SK-N-SH (cell line): ENCODE measurements around the gene RARA. TPM values are rescaled to one million over a fixed set of nuclear protein-coding genes. Genes with fewer than 3 reads are reported as not detected.
A peak's percentile ranks its signal among the peaks of the same experiment; 100 is the strongest.
"Not testable (repeated sequence)": the region's sequence is repeated elsewhere in the genome, so short reads cannot be mapped to it uniquely, and the experiment has no call there.

Source experiments
- CTCF ChIA-PET: fragments of 300-600, 350-600 bp; formaldehyde crosslinking; extraction: SDS; loops from one replicate; lab custom pipeline; 2021; lab: Yijun Ruan, JAX
- POLR2A ChIA-PET: fragments of 350-600 bp; sonication (Branson Sonifier 250); formaldehyde crosslinking; extraction: SDS; loops from one replicate; lab custom pipeline; 2020; ENCODE audit warnings: antibody characterized with exemption, inconsistent platforms; lab: Yijun Ruan, JAX
- DNase-seq: peaks from one replicate; pipeline ENCODE4 v3.0.0; 2012
- H2AFZ ChIP-seq: fragments of 200-600 bp; sonication (generic); 2 replicates; pipeline ENCODE4 v1.8.1; 2016; ENCODE audit warnings: antibody characterized with exemption, mild to moderate bottlenecking, low read depth
- H3F3A ChIP-seq: fragments of 200-600 bp; sonication (generic); replicated peaks from 2 replicates; pipeline ENCODE3; 2016; ENCODE audit warnings: antibody characterized with exemption, mild to moderate bottlenecking; ENCODE audit not compliant: insufficient read depth
- H3K27ac ChIP-seq, 2 experiments: fragments of 200-500 bp in 1 of 2; fragments of 200-600 bp in 1 of 2; sonication (Bioruptor generic) in 1 of 2; sonication (generic), shearing (Covaris generic) in 1 of 2; 2 replicates each; pipeline versions ENCODE4 v1.5.1 to v1.6.1; 2014 to 2016; ENCODE audit warnings: low read depth in 2 of 2, inconsistent platforms in 1 of 2, low read length in 1 of 2, mild to moderate bottlenecking in 1 of 2, mixed read lengths in 1 of 2
- H3K27me3 ChIP-seq: fragments of 200-600 bp; sonication (generic), shearing (Covaris generic); 2 replicates; pipeline ENCODE4 v1.6.1; 2016; ENCODE audit warnings: mixed run types; ENCODE audit not compliant: insufficient read depth
- H3K36me3 ChIP-seq, 2 experiments: fragments of 200-500 bp in 1 of 2; fragments of 200-600 bp in 1 of 2; sonication (Bioruptor generic) in 1 of 2; sonication (generic) in 1 of 2; replicated peaks in 1 of 2; 2 replicates each; pipeline versions ENCODE3 to v1.5.1; 2014 to 2016; ENCODE audit warnings: low read length in 1 of 2, mild to moderate bottlenecking in 1 of 2; ENCODE audit not compliant: insufficient read depth in 2 of 2, control insufficient read depth in 1 of 2
- H3K4me1 ChIP-seq, 2 experiments: fragments of 200-500 bp in 1 of 2; fragments of 200-600 bp in 1 of 2; sonication (Bioruptor generic) in 1 of 2; sonication (generic), shearing (Covaris generic) in 1 of 2; 2 replicates each; pipeline versions ENCODE4 v1.5.1 to v1.6.1; 2014 to 2016; ENCODE audit warnings: low read depth in 1 of 2, low read length in 1 of 2, mixed run types in 1 of 2; ENCODE audit not compliant: insufficient read depth in 2 of 2, control insufficient read depth in 1 of 2
- H3K4me2 ChIP-seq: fragments of 200-600 bp; sonication (generic), shearing (Covaris generic); 2 replicates; pipeline ENCODE4 v1.6.1; 2017; ENCODE audit warnings: mixed run types
- H3K4me3 ChIP-seq, 2 experiments: fragments of 200-500 bp in 1 of 2; fragments of 200-600 bp in 1 of 2; sonication (Bioruptor generic) in 1 of 2; sonication (generic), shearing (Covaris generic) in 1 of 2; 2 replicates each; pipeline versions ENCODE4 v1.5.1 to v1.8.1; 2014 to 2016; ENCODE audit warnings: low read depth in 2 of 2, inconsistent platforms in 1 of 2, low read length in 1 of 2, mild to moderate bottlenecking in 1 of 2, mixed read lengths in 1 of 2, moderate library complexity in 1 of 2
- H3K79me2 ChIP-seq: fragments of 200-600 bp; sonication (generic); 2 replicates; pipeline ENCODE4 v1.8.1; 2017; ENCODE audit warnings: mild to moderate bottlenecking; ENCODE audit not compliant: insufficient read depth
- H3K9ac ChIP-seq: fragments of 200-600 bp; sonication (generic); 2 replicates; pipeline ENCODE4 v1.6.1; 2017; ENCODE audit warnings: mixed run types
- H3K9me2 ChIP-seq: fragments of 200-600 bp; sonication (generic); 2 replicates; pipeline ENCODE4 v1.6.1; 2017; ENCODE audit warnings: mixed run types
- H3K9me3 ChIP-seq: fragments of 200-600 bp; sonication (generic); 2 replicates; pipeline ENCODE4 v1.6.1; 2017; ENCODE audit warnings: mixed run types, mild to moderate bottlenecking, moderate library complexity
- H4K20me1 ChIP-seq: fragments of 200-600 bp; sonication (generic); 2 replicates; pipeline ENCODE4 v1.6.1; 2017; ENCODE audit warnings: mild to moderate bottlenecking, mixed run types; ENCODE audit not compliant: insufficient read depth
- CHD2 ChIP-seq: fragments of 150-350 bp; IDR thresholded peaks from 2 replicates; pipeline ENCODE4 v1.6.1; 2018; ENCODE audit warnings: low read length; ENCODE audit not compliant: partially characterized antibody
- CTCF ChIP-seq: fragments of 200-600 bp; sonication (generic); IDR thresholded peaks from 2 replicates; pipeline ENCODE4 v1.6.1; 2017; ENCODE audit warnings: antibody characterized with exemption, mild to moderate bottlenecking, moderate library complexity
- MXI1 ChIP-seq: IDR thresholded peaks from 2 replicates; pipeline ENCODE4 v1.6.1; 2012; ENCODE audit warnings: mild to moderate bottlenecking, low read depth, low read length, improper control_type of control experiment
- RAD21 ChIP-seq: IDR thresholded peaks from 2 replicates; pipeline ENCODE4 v1.6.1; 2012; ENCODE audit warnings: mild to moderate bottlenecking, low read length
- SMC3 ChIP-seq: IDR thresholded peaks from 2 replicates; pipeline ENCODE4 v1.6.1; 2012; ENCODE audit warnings: low read depth, low read length, improper control_type of control experiment
- TCF12 ChIP-seq: IDR thresholded peaks from 2 replicates; pipeline ENCODE4 v1.4.0; 2012
- YY1 ChIP-seq: IDR thresholded peaks from 2 replicates; pipeline ENCODE4 v1.4.0; 2012; ENCODE audit warnings: low read depth, mild to moderate bottlenecking
- WGBS: methylation state at CpG from one replicate; pipeline ENCODE4 v1.1.6; 2017; ENCODE audit warnings: low lambda C conversion rate; 5-methylcytosine and 5-hydroxymethylcytosine counted together
- polyA plus RNA-seq, 3 experiments: library from polyadenylated mRNA; depleted of rRNA; stranded (reverse); fragments of >200 nt; gene quantifications; 2 replicates each; pipeline ENCODE4 v1.2.3, GENCODE V29; 2012

The RARA gene
- polyA plus RNA-seq, 1 of the 3 experiments (the other 2 are of a cell fraction), result 13.3 TPM

GRCh38 chr17:40298726-40299125, 10.3 kb upstream of the RARA start (continued):
- TF ChIP-seq CHD2, result no peak

DNA sequence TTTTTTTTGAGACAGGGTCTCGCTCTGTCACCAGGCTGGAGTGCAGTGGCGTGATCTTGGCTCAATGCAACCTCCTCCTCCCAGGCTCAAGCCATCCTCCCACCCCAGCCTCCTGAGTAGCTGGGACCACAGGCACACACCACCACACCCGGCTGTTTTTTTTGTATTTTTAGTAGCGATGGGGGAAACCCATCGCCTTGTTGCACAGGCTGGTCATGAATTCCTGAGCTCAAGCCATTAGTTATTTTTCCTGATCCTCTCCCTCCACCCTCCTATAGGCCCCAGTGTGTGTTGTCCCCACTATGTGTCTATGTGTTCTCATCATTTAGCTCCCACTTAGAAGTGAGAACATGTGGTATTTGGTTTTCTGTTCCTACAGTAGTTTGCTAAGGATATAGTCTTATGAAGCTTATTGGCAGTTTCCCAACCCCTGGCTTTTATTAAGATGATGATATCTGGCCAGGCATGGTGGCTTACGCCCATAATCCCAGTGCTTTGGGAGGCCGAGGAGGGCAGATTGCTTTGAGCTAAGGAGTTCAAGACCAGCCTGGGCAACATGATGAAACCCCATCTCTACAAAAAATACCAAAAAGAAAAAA, 9.7 kb upstream of the RARA start:
- H4K20me1 ChIP-seq, H3K9me2 ChIP-seq, H3K9ac ChIP-seq, H3K4me3 ChIP-seq, H3K79me2 ChIP-seq, H3K27me3 ChIP-seq, H2AFZ ChIP-seq, H3K9me3 ChIP-seq, DNase-seq: not testable (repeated sequence)
- peaks cover 17 to 24% of the 10 kb centered on the region in 2 experiments for H3K4me1 ChIP-seq
- peaks cover 33% of the 10 kb centered on the region for H3F3A ChIP-seq
- TF ChIP-seq TCF12, result peak; percentile 22; the same call in 1 of the 2 replicates
- peak overlapping the region; percentile 3 to 29; a peak in 1 of 4 replicates for H3K27ac ChIP-seq
- peak overlapping the region; percentile 15; the same call in 1 of the 2 replicates for H3K4me2 ChIP-seq
- peaks cover 13 to 20% of the 10 kb centered on the region in 2 experiments for H3K36me3 ChIP-seq
- ChIA-PET CTCF (interaction anchor here (0.8 to 36.0 kb wide), 10 partner anchors 9 to 234 kb away, joined by 3 to 1706 read pairs (median 8); partner anchors contain the start of gene GJD3), POLR2A (interaction anchor here (1.2 kb wide), 1 partner anchor 56 kb away, joined by 4 read pairs; no protein-coding TSS in a partner anchor)
- WGBS, result 90% methylated on average over 7 of the region's 7 CpGs

- DNase-seq, result no peak
- no peaks in the 10 kb centered on the region for H3K9me2 ChIP-seq
- no peaks in the 10 kb centered on the region for H3K27me3 ChIP-seq
- POLR2A ChIA-PET, result no interaction called here
- H3K4me2 ChIP-seq, result no peak overlapping the region
- no peak overlapping the region for H2AFZ ChIP-seq
- H3K36me3 ChIP-seq, result peaks cover 4 to 12% of the 10 kb centered on the region in 2 experiments
- peaks cover 3% of the 10 kb centered on the region; the same call in 1 of the 2 replicates for H3K79me2 ChIP-seq
- H3K4me3 ChIP-seq, result no peak overlapping the region
- peaks cover 34 to 35% of the 10 kb centered on the region in 2 experiments for H3K4me1 ChIP-seq
- no peaks in the 10 kb centered on the region for H4K20me1 ChIP-seq
- no peaks in the 10 kb centered on the region for H3K9me3 ChIP-seq
- WGBS, result 79% methylated on average over 4 of the region's 4 CpGs
- CTCF ChIA-PET, result interaction anchor here (0.6 to 36.0 kb wide), 11 partner anchors 12 to 258 kb away, joined by 3 to 1706 read pairs (median 4); partner anchors contain the start of genes GJD3 and WIPF2
- H3K9ac ChIP-seq, result no peak overlapping the region
- no peak overlapping the region for H3K27ac ChIP-seq
- H3F3A ChIP-seq, result peaks cover 37% of the 10 kb centered on the region
- TF ChIP-seq SMC3, result peak; percentile 66
- TF ChIP-seq CTCF, result peak; percentile 56
- TF ChIP-seq TCF12, result no peak
- TF ChIP-seq MXI1, result no peak
- TF ChIP-seq YY1, result no peak
- TF ChIP-seq RAD21, result peak; percentile 78
Observed at GRCh38 chr17:40301315-40301714, 7.7 kb upstream of the RARA start.
